Measurements from ENCODE around the gene PNMA6F.

Gene PNMA6F

DNA sequence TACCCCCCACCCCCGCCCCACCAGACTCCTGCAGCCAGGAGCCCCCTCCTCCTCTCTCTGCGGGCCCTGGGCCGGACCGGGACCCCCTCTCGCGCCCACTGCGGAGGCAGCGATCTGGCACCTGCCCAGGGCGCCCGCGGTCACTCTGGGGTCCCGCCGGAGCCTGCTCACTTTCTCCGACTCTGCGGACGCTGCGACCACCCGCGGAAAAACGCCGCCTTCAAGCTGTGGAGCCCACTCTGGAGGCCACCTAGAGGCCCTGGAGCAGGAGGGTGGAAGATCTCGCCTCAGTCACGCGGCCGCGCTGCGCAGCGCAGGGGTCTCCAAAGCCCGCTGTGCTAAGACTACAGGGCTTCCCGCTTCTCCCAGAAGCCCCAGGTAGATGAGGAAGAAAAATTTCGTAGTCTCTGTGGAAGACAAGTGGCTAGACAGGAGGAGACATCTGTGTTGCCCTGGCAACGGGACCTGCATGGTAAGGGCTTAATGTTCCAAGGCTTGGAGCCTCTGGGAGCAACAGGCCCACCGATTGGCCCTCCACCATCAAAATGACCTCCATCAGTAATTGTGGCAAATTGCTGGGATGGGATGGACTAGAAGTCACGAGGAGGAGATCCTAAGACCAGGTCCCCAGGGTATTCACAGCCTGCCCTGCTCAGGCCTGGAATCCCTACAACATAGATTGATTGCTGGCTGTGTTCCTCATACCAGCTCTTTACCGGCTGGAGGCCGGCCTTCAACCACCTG, at the start of gene PNMA6F:
TSS of gene PNMA6F (minus strand) at position 387 of the 744 bp plus-strand sequence. CDS start 1,093 bp downstream, outside the sequence.
- Histone ChIP-seq H3K4me3 (ENCODE audit: low read length) (peak within 1 kb of the TSS; percentile 37; the same call in 1 of the 2 replicates), H3K27ac (ENCODE audit: low read length) (no peak within 1 kb of the TSS), H3K36me3 (ENCODE audit: control insufficient read depth, insufficient read depth, low read length) (no peaks in the 10 kb centered on the region), H3K27me3 (ENCODE audit: control insufficient read depth, insufficient read depth, low read length) (peaks cover 2% of the 10 kb centered on the region; the same call in 1 of the 2 replicates), H3K9me3 (ENCODE audit: control insufficient read depth, insufficient read depth, low read length) (no peaks in the 10 kb centered on the region), H3K4me1 (ENCODE audit: control insufficient read depth, insufficient read depth, low read length) (no peaks in the 10 kb centered on the region)
- no CpG with 5 or more reads among the region's 36 CpGs for WGBS (ENCODE audit: insufficient coverage, insufficient read length)
- no peak for DNase-seq (ENCODE audit: low read depth, low spot score)

DNA sequence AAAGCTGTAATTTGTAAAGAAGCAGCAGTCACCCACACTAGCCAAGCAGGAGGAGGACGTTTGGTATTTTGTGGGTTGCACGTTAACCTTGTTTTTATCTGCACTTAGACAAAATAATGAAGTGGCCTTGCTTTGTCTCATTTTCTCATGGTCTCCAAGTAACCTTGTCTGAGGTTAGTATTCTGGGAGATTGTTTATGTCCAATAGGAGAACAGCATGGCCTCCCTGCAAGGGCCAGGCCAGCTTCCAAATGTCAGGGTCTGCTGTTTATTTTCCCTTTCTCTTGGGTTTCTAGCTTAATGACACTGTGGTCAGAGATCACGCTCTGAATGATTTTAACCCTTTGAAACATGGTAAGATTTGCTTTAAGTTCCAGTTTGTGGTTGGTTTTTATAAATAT, 49.7 kb upstream of the PNMA6F start:
- Histone ChIP-seq H3K9me3 (ENCODE audit: control insufficient read depth, insufficient read depth, low read length) (no peaks in the 10 kb centered on the region), H3K4me1 (ENCODE audit: control insufficient read depth, insufficient read depth, low read length) (no peaks in the 10 kb centered on the region), H3K27me3 (ENCODE audit: control insufficient read depth, insufficient read depth, low read length) (no peaks in the 10 kb centered on the region), H3K27ac (ENCODE audit: low read length) (no peak overlapping the region), H3K36me3 (ENCODE audit: control insufficient read depth, insufficient read depth, low read length) (no peaks in the 10 kb centered on the region), H3K4me3 (ENCODE audit: low read length) (no peak overlapping the region)
- no CpG with 5 or more reads among the region's 3 CpGs for WGBS (ENCODE audit: insufficient coverage, insufficient read length)
- no peak for DNase-seq (ENCODE audit: low read depth, low spot score)

DNA sequence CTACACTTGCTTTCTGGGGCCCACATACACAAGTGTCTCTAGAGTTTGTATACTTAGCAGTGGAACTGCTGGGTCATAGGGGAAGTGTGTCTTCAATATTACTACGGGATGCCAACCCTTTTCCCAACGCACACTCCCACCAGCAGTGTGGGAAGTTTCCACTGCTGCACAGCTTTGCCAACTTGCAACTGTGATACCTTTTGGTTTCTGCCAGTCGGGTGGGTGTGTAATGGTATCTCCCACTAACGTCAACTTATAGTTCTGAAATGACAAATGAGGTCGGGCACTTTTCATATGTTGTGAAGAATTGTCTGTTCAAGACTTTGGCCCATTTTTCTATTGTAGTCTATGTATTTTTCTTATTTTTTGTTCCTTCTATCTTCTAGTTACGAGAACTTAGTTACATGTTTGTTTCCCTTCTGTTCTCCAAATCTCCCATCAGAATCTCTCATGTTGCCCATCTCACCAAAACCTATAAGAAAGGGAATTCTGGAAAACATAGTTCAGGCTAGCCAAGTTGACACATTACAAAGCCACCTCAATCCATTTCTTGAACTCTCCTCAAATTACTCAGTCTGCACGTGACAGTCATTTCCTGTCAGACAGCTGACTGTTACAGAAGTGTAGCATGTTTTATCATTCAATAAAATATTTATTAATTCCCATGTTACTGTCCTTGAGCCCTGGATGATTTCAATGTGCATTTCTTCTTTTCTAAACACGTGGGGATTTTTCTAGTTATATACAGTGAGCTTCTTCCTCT, 48.9 kb upstream of the PNMA6F start:
- WGBS (ENCODE audit: insufficient coverage, insufficient read length) = no CpG with 5 or more reads among the region's 8 CpGs
- Histone ChIP-seq H3K27ac (ENCODE audit: low read length) (no peak overlapping the region), H3K27me3 (ENCODE audit: control insufficient read depth, insufficient read depth, low read length) (no peaks in the 10 kb centered on the region), H3K4me3 (ENCODE audit: low read length) (no peak overlapping the region), H3K4me1 (ENCODE audit: control insufficient read depth, insufficient read depth, low read length) (no peaks in the 10 kb centered on the region), H3K36me3 (ENCODE audit: control insufficient read depth, insufficient read depth, low read length) (no peaks in the 10 kb centered on the region), H3K9me3 (ENCODE audit: control insufficient read depth, insufficient read depth, low read length) (no peaks in the 10 kb centered on the region)
- no peak for DNase-seq (ENCODE audit: low read depth, low spot score)

DNA sequence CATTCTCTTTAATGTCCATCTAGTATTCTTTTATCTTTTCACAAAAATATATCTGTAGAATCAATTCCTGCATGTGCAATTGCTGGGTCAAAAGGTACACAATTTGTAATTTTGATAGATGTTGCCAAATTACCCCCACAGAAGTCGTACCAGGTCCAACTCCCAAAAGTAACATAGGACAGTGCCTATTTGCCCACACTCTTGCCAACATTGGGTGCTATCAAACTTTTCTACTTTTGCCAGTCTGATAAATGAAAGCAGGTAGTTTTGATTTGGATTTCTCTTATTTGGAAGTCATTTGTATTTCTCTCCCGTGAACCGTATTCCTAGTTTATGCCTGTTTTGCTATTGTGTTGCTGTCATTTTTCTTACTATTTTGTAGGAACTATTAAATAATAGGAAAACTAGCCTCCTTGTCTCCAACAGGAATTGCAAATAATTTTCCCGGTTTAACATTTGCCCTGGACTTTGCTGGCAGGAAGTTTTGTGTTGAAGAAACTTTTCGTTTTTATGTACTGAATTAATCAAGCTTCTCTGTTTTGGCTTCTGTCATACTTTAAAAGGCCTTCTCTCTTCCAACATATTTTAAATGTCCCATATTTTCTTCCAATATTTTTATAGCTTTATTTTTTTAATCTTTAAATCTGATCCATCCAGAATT, 45.4 kb upstream of the PNMA6F start:
- Histone ChIP-seq H3K4me1 (ENCODE audit: control insufficient read depth, insufficient read depth, low read length) (no peaks in the 10 kb centered on the region), H3K27ac (ENCODE audit: low read length) (no peak overlapping the region), H3K27me3 (ENCODE audit: control insufficient read depth, insufficient read depth, low read length) (no peaks in the 10 kb centered on the region), H3K4me3 (ENCODE audit: low read length) (no peak overlapping the region), H3K36me3 (ENCODE audit: control insufficient read depth, insufficient read depth, low read length) (no peaks in the 10 kb centered on the region), H3K9me3 (ENCODE audit: control insufficient read depth, insufficient read depth, low read length) (no peaks in the 10 kb centered on the region)
- WGBS (ENCODE audit: insufficient coverage, insufficient read length) = no CpG with 5 or more reads among the region's 5 CpGs
- no peak for DNase-seq (ENCODE audit: low read depth, low spot score)

DNA sequence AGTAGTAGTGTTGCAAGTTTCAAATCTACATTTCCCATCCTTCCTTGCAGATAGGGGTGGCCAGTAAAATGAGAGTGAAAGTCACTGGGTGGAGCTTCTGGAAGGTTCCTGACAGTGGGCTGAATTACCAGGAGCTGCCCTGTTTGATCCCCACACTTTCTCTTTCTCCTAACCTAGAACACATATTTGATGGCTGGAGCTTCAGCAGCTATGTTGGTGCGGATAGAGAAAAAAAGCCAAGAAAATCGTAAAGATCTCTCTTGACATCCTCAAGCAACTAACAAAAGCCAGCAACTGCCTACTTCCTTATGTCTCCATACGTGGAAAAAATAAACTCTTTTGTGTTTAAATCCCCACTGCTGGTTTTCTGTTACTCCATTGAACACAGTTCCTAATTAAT, 44.6 kb upstream of the PNMA6F start:
- H3K4me1 ChIP-seq (ENCODE audit: control insufficient read depth, insufficient read depth, low read length) = no peaks in the 10 kb centered on the region
- no peak overlapping the region for H3K4me3 ChIP-seq (ENCODE audit: low read length)
- DNase-seq (ENCODE audit: low read depth, low spot score) = no peak
- H3K36me3 ChIP-seq (ENCODE audit: control insufficient read depth, insufficient read depth, low read length) = no peaks in the 10 kb centered on the region
- H3K27ac ChIP-seq (ENCODE audit: low read length) = no peak overlapping the region
- WGBS (ENCODE audit: insufficient coverage, insufficient read length) = no CpG with 5 or more reads among the region's 3 CpGs
- no peaks in the 10 kb centered on the region for H3K9me3 ChIP-seq (ENCODE audit: control insufficient read depth, insufficient read depth, low read length)
- H3K27me3 ChIP-seq (ENCODE audit: control insufficient read depth, insufficient read depth, low read length) = no peaks in the 10 kb centered on the region

DNA sequence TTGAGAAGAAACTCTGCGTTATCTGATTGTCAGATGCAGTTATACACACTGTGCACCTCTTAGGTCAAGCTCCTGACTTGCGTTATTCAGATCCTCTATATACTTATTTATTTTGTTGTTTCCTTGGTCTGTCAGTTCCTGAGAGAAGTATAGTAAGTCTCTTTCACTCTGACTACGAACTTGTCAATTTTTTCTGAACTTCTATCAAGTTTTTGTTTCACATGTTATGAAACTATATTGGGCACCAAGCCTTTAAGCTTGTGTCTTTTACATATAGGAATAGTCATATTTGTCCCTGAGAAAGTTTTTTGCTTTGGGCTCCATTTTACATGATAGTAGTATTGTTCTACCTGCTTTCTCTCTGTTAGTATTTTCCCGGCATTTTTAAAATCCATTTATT, 44.1 kb upstream of the PNMA6F start:
- Histone ChIP-seq H3K4me1 (ENCODE audit: control insufficient read depth, insufficient read depth, low read length) (no peaks in the 10 kb centered on the region), H3K9me3 (ENCODE audit: control insufficient read depth, insufficient read depth, low read length) (no peaks in the 10 kb centered on the region), H3K4me3 (ENCODE audit: low read length) (no peak overlapping the region), H3K27ac (ENCODE audit: low read length) (no peak overlapping the region), H3K36me3 (ENCODE audit: control insufficient read depth, insufficient read depth, low read length) (no peaks in the 10 kb centered on the region), H3K27me3 (ENCODE audit: control insufficient read depth, insufficient read depth, low read length) (no peaks in the 10 kb centered on the region)
- no CpG with 5 or more reads among the region's 4 CpGs for WGBS (ENCODE audit: insufficient coverage, insufficient read length)
- no peak for DNase-seq (ENCODE audit: low read depth, low spot score)

DNA sequence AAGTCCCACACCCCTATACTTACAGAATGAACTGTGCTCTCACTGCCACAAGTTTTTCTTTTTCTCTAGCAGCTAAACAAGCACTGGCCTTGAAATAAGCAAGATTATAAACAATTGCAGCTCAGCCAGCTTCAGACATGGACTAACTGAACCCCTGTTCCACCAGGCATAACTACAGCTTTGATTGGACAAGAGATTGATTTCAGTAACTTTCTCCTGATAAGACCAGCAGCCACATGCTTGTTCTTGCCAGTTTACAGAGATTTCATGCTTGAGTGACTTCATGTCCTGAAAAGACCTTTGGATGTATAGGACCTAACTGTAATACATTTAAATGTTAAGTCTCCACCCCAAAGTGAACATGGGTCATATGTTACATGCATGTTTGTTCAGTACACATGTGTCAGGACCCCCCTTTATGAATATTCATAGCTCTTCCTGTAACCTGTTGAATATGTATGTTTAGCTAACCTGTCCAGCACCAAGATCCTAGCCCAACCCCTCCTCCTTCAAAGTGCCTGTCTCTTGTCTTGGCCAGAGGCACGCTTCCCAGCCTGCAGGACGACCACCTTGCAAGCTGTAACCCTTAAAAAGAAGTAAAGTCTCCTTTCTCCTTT, 40.3 kb upstream of the PNMA6F start:
- no peak overlapping the region for H3K4me3 ChIP-seq (ENCODE audit: low read length)
- H3K36me3 ChIP-seq (ENCODE audit: control insufficient read depth, insufficient read depth, low read length) = no peaks in the 10 kb centered on the region
- no peaks in the 10 kb centered on the region for H3K27me3 ChIP-seq (ENCODE audit: control insufficient read depth, insufficient read depth, low read length)
- no peaks in the 10 kb centered on the region for H3K4me1 ChIP-seq (ENCODE audit: control insufficient read depth, insufficient read depth, low read length)
- no peak for DNase-seq (ENCODE audit: low read depth, low spot score)
- H3K27ac ChIP-seq (ENCODE audit: low read length) = no peak overlapping the region
- whole genome bisulfite sequencing (ENCODE audit: insufficient coverage, insufficient read length) = no CpG with 5 or more reads among the region's 2 CpGs
- H3K9me3 ChIP-seq (ENCODE audit: control insufficient read depth, insufficient read depth, low read length) = no peaks in the 10 kb centered on the region

DNA sequence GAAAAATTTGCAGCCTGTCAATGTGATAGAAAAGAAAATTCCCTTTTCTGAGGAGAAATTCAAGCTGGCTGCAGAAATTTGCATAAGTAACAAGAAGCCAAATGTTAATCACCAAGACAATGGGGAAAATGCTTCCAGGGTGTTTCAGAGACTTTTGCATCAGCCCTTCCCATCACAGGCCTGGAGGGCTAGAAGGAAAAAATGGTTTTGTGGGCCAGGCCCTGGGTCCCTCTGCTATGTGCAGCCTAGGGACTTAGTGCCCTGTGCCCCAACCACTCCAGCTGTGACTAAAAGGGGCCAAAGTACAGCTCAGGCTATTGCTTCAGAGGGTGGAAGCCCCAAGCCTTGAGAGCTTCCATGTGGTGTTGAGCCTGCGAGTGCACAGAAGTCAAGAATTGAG, 36.3 kb upstream of the PNMA6F start:
- no peak overlapping the region for H3K4me3 ChIP-seq (ENCODE audit: low read length)
- DNase-seq (ENCODE audit: low read depth, low spot score) = no peak
- H3K27me3 ChIP-seq (ENCODE audit: control insufficient read depth, insufficient read depth, low read length) = no peaks in the 10 kb centered on the region
- WGBS (ENCODE audit: insufficient coverage, insufficient read length) = no CpG with 5 or more reads among the region's 1 CpG
- H3K36me3 ChIP-seq (ENCODE audit: control insufficient read depth, insufficient read depth, low read length) = no peaks in the 10 kb centered on the region
- no peaks in the 10 kb centered on the region for H3K9me3 ChIP-seq (ENCODE audit: control insufficient read depth, insufficient read depth, low read length)
- no peaks in the 10 kb centered on the region for H3K4me1 ChIP-seq (ENCODE audit: control insufficient read depth, insufficient read depth, low read length)
- H3K27ac ChIP-seq (ENCODE audit: low read length) = no peak overlapping the region

DNA sequence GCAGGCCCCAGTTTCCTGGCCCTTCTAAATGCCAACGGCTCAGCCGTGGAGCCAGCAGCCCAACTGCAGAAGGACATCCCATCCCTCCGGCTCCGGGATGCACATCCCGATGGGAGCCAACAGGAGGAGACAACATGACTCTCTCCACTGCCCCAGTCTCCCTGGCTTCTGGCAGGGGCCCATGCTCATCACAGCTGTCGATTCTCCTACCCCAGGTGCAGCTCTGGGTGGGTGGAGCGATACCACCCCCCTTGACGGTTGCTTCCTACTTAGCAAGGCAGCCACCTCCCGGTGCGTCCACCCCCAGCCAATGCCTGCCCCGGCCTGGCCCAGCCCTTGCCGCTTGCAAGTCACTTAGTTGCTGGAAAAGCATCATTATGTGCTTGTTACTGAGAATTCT, 31.8 kb upstream of the PNMA6F start:
- H3K4me1 ChIP-seq (ENCODE audit: control insufficient read depth, insufficient read depth, low read length) = no peaks in the 10 kb centered on the region
- WGBS (ENCODE audit: insufficient coverage, insufficient read length) = no CpG with 5 or more reads among the region's 12 CpGs
- H3K9me3 ChIP-seq (ENCODE audit: control insufficient read depth, insufficient read depth, low read length) = no peaks in the 10 kb centered on the region
- no peak overlapping the region for H3K27ac ChIP-seq (ENCODE audit: low read length)
- no peaks in the 10 kb centered on the region for H3K27me3 ChIP-seq (ENCODE audit: control insufficient read depth, insufficient read depth, low read length)
- DNase-seq (ENCODE audit: low read depth, low spot score) = no peak
- H3K4me3 ChIP-seq (ENCODE audit: low read length) = no peak overlapping the region
- no peaks in the 10 kb centered on the region for H3K36me3 ChIP-seq (ENCODE audit: control insufficient read depth, insufficient read depth, low read length)

DNA sequence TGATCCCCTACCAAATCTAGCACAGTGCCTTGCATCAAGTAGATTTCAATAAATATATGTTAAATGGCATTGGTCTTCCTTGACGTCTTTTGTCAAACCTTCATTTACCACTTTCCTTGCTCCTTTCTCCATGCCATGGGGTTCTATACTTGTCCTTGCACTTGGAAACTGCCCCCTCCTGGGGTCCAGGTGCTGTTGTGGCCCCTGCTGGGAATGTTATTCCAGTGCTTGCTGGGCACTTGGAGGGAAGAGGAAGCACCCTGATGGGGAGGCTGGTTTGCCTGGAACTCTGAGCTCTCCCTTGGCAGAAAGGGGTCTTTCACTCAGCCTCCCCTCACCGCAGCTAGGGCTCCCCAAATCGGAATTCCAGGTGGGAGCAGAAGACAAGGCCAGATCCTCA, 31.3 kb upstream of the PNMA6F start:
- Histone ChIP-seq H3K4me3 (ENCODE audit: low read length) (no peak overlapping the region), H3K27ac (ENCODE audit: low read length) (no peak overlapping the region), H3K9me3 (ENCODE audit: control insufficient read depth, insufficient read depth, low read length) (no peaks in the 10 kb centered on the region), H3K27me3 (ENCODE audit: control insufficient read depth, insufficient read depth, low read length) (no peaks in the 10 kb centered on the region), H3K36me3 (ENCODE audit: control insufficient read depth, insufficient read depth, low read length) (peaks cover under 1% of the 10 kb centered on the region; the same call in 1 of the 2 replicates), H3K4me1 (ENCODE audit: control insufficient read depth, insufficient read depth, low read length) (no peaks in the 10 kb centered on the region)
- DNase-seq (ENCODE audit: low read depth, low spot score) = no peak
- WGBS (ENCODE audit: insufficient coverage, insufficient read length) = no CpG with 5 or more reads among the region's 3 CpGs

All from iPS DF 6.9 (cell line).